ENCODE data around the gene TLL2.

The TLL2 gene

GRCh38 chr10:96402417-96403305, 111.1 kb downstream of the TLL2 start:
- Histone ChIP-seq H2AFZ (no peak overlapping the region), H3K4me3 (ENCODE audit: low read depth, low read length) (no peak overlapping the region), H3K9me3 (ENCODE audit: control insufficient read depth, low read length) (no peaks in the 10 kb centered on the region), H3K4me2 (ENCODE audit: low read length) (no peak overlapping the region), H3K36me3 (ENCODE audit: control insufficient read depth, insufficient read depth, low read length) (no peaks in the 10 kb centered on the region), H3K27me3 (ENCODE audit: control insufficient read depth, insufficient read depth, low read length) (no peaks in the 10 kb centered on the region), H3K27ac (no peak overlapping the region), H3K4me1 (no peaks in the 10 kb centered on the region), H3K9ac (no peak overlapping the region), H3K79me2 (no peaks in the 10 kb centered on the region)
- TF ChIP-seq CTCF (IDR thresholded peaks at IDR 0.05): no peak

- Histone ChIP-seq H3K4me1 (no peaks in the 10 kb centered on the region), H3K9me3 (ENCODE audit: control insufficient read depth, low read length) (no peaks in the 10 kb centered on the region), H3K36me3 (ENCODE audit: control insufficient read depth, insufficient read depth, low read length) (no peaks in the 10 kb centered on the region), H3K79me2 (no peaks in the 10 kb centered on the region), H3K27ac (no peak overlapping the region), H3K27me3 (ENCODE audit: control insufficient read depth, insufficient read depth, low read length) (no peaks in the 10 kb centered on the region), H3K4me2 (ENCODE audit: low read length) (no peak overlapping the region), H3K4me3 (ENCODE audit: low read depth, low read length) (no peak overlapping the region), H2AFZ (no peak overlapping the region), H3K9ac (no peak overlapping the region)
- no peak for TF ChIP-seq CTCF (IDR thresholded peaks at IDR 0.05)
Observed at GRCh38 chr10:96401036-96401435, 112.7 kb downstream of the TLL2 start.

GRCh38 chr10:96400465-96400864, 113.3 kb downstream of the TLL2 start:
- Histone ChIP-seq H3K4me3 (ENCODE audit: low read depth, low read length) (no peak overlapping the region), H3K4me1 (no peaks in the 10 kb centered on the region), H3K27me3 (ENCODE audit: control insufficient read depth, insufficient read depth, low read length) (no peaks in the 10 kb centered on the region), H3K79me2 (no peaks in the 10 kb centered on the region), H3K9ac (no peak overlapping the region), H3K4me2 (ENCODE audit: low read length) (no peak overlapping the region), H3K27ac (no peak overlapping the region), H3K9me3 (ENCODE audit: control insufficient read depth, low read length) (no peaks in the 10 kb centered on the region), H2AFZ (no peak overlapping the region), H3K36me3 (ENCODE audit: control insufficient read depth, insufficient read depth, low read length) (no peaks in the 10 kb centered on the region)
- TF ChIP-seq CTCF (IDR thresholded peaks at IDR 0.05): no peak

- H3K27ac ChIP-seq: no peak overlapping the region
- H3K27me3 ChIP-seq (ENCODE audit: control insufficient read depth, insufficient read depth, low read length): no peaks in the 10 kb centered on the region
- H3K9me3 ChIP-seq (ENCODE audit: control insufficient read depth, low read length): no peaks in the 10 kb centered on the region
- no peaks in the 10 kb centered on the region for H3K79me2 ChIP-seq
- H3K36me3 ChIP-seq (ENCODE audit: control insufficient read depth, insufficient read depth, low read length): no peaks in the 10 kb centered on the region
- H3K4me2 ChIP-seq (ENCODE audit: low read length): no peak overlapping the region
- no peak overlapping the region for H3K4me3 ChIP-seq (ENCODE audit: low read depth, low read length)
- H3K9ac ChIP-seq: no peak overlapping the region
- TF ChIP-seq CTCF (IDR thresholded peaks at IDR 0.05): no peak
- H3K4me1 ChIP-seq: no peaks in the 10 kb centered on the region
- no peak overlapping the region for H2AFZ ChIP-seq
Observed at GRCh38 chr10:96397902-96398301, 115.8 kb downstream of the TLL2 start.
